ENCODE measurements around the gene ATRN.
"Not testable (repeated sequence)": the region's sequence is repeated elsewhere in the genome, so short reads cannot be mapped to it uniquely, and the experiment has no call there.

Gene ATRN

GRCh38 chr20:3515379-3516170, 44.8 kb downstream of the ATRN start:
- Histone ChIP-seq H3K36me3 (ENCODE audit: control insufficient read depth, insufficient read depth, low read length) (no peaks in the 10 kb centered on the region), H3K27ac (ENCODE audit: low read depth, low read length) (no peak overlapping the region), H3K27me3 (ENCODE audit: control insufficient read depth, insufficient read depth, low read length) (no peaks in the 10 kb centered on the region), H3K9ac (ENCODE audit: low read depth, low read length) (no peak overlapping the region), H3K9me3 (ENCODE audit: control insufficient read depth, insufficient read depth, low read length) (no peaks in the 10 kb centered on the region), H3K4me1 (ENCODE audit: control insufficient read depth, insufficient read depth, low read length) (no peaks in the 10 kb centered on the region), H3K4me3 (ENCODE audit: low read depth, low read length) (no peak overlapping the region)

- Histone ChIP-seq H3K9ac (ENCODE audit: low read depth, low read length) (no peak overlapping the region), H3K27me3 (ENCODE audit: control insufficient read depth, insufficient read depth, low read length) (no peaks in the 10 kb centered on the region), H3K36me3 (ENCODE audit: control insufficient read depth, insufficient read depth, low read length) (no peaks in the 10 kb centered on the region), H3K27ac (ENCODE audit: low read depth, low read length) (no peak overlapping the region), H3K4me1 (ENCODE audit: control insufficient read depth, insufficient read depth, low read length) (no peaks in the 10 kb centered on the region), H3K9me3 (ENCODE audit: control insufficient read depth, insufficient read depth, low read length) (no peaks in the 10 kb centered on the region), H3K4me3 (ENCODE audit: low read depth, low read length) (no peak overlapping the region)
These were observed 51.3 kb downstream of the ATRN start for GRCh38 chr20:3521852-3522740.

GRCh38 chr20:3524696-3525095, 53.9 kb downstream of the ATRN start:
- not testable (repeated sequence) for H3K9me3 ChIP-seq (ENCODE audit: control insufficient read depth, insufficient read depth, low read length); H3K27ac ChIP-seq (ENCODE audit: low read depth, low read length); H3K27me3 ChIP-seq (ENCODE audit: control insufficient read depth, insufficient read depth, low read length); H3K4me1 ChIP-seq (ENCODE audit: control insufficient read depth, insufficient read depth, low read length); H3K4me3 ChIP-seq (ENCODE audit: low read depth, low read length); H3K9ac ChIP-seq (ENCODE audit: low read depth, low read length); H3K36me3 ChIP-seq (ENCODE audit: control insufficient read depth, insufficient read depth, low read length)

- H3K27ac ChIP-seq (ENCODE audit: low read depth, low read length): no peak overlapping the region
- no peaks in the 10 kb centered on the region for H3K27me3 ChIP-seq (ENCODE audit: control insufficient read depth, insufficient read depth, low read length)
- no peak overlapping the region for H3K4me3 ChIP-seq (ENCODE audit: low read depth, low read length)
- no peaks in the 10 kb centered on the region for H3K36me3 ChIP-seq (ENCODE audit: control insufficient read depth, insufficient read depth, low read length)
- no peak overlapping the region for H3K9ac ChIP-seq (ENCODE audit: low read depth, low read length)
- H3K4me1 ChIP-seq (ENCODE audit: control insufficient read depth, insufficient read depth, low read length): no peaks in the 10 kb centered on the region
- no peaks in the 10 kb centered on the region for H3K9me3 ChIP-seq (ENCODE audit: control insufficient read depth, insufficient read depth, low read length)
These were observed 61.3 kb downstream of the ATRN start for GRCh38 chr20:3532089-3532615.

GRCh38 chr20:3537733-3538132, 66.9 kb downstream of the ATRN start:
- H3K36me3 ChIP-seq (ENCODE audit: control insufficient read depth, insufficient read depth, low read length): not testable (repeated sequence)

GRCh38 chr20:3539311-3540107, 68.7 kb downstream of the ATRN start:
- no peaks in the 10 kb centered on the region for H3K9me3 ChIP-seq (ENCODE audit: control insufficient read depth, insufficient read depth, low read length)
- H3K9ac ChIP-seq (ENCODE audit: low read depth, low read length): no peak overlapping the region
- H3K27ac ChIP-seq (ENCODE audit: low read depth, low read length): no peak overlapping the region
- H3K36me3 ChIP-seq (ENCODE audit: control insufficient read depth, insufficient read depth, low read length): no peaks in the 10 kb centered on the region
- H3K4me3 ChIP-seq (ENCODE audit: low read depth, low read length): no peak overlapping the region
- no peaks in the 10 kb centered on the region for H3K4me1 ChIP-seq (ENCODE audit: control insufficient read depth, insufficient read depth, low read length)
- no peaks in the 10 kb centered on the region for H3K27me3 ChIP-seq (ENCODE audit: control insufficient read depth, insufficient read depth, low read length)

More at GRCh38 chr20:3537733-3538132, 66.9 kb downstream of the ATRN start:
- H3K4me3 ChIP-seq (ENCODE audit: low read depth, low read length); H3K9me3 ChIP-seq (ENCODE audit: control insufficient read depth, insufficient read depth, low read length); H3K27ac ChIP-seq (ENCODE audit: low read depth, low read length); H3K9ac ChIP-seq (ENCODE audit: low read depth, low read length); H3K27me3 ChIP-seq (ENCODE audit: control insufficient read depth, insufficient read depth, low read length); H3K4me1 ChIP-seq (ENCODE audit: control insufficient read depth, insufficient read depth, low read length): not testable (repeated sequence)

GRCh38 chr20:3541887-3542721, 71.3 kb downstream of the ATRN start:
- Histone ChIP-seq H3K9me3 (ENCODE audit: control insufficient read depth, insufficient read depth, low read length) (no peaks in the 10 kb centered on the region), H3K4me1 (ENCODE audit: control insufficient read depth, insufficient read depth, low read length) (no peaks in the 10 kb centered on the region), H3K36me3 (ENCODE audit: control insufficient read depth, insufficient read depth, low read length) (no peaks in the 10 kb centered on the region), H3K9ac (ENCODE audit: low read depth, low read length) (no peak overlapping the region), H3K27ac (ENCODE audit: low read depth, low read length) (no peak overlapping the region), H3K27me3 (ENCODE audit: control insufficient read depth, insufficient read depth, low read length) (no peaks in the 10 kb centered on the region), H3K4me3 (ENCODE audit: low read depth, low read length) (no peak overlapping the region)

GRCh38 chr20:3543901-3544507, 73.2 kb downstream of the ATRN start:
- H3K9ac ChIP-seq (ENCODE audit: low read depth, low read length): no peak overlapping the region
- no peaks in the 10 kb centered on the region; the same call in 1 of the 2 replicates for H3K4me1 ChIP-seq (ENCODE audit: control insufficient read depth, insufficient read depth, low read length)
- no peaks in the 10 kb centered on the region for H3K27me3 ChIP-seq (ENCODE audit: control insufficient read depth, insufficient read depth, low read length)

GRCh38 chr20:3545401-3545925, 74.6 kb downstream of the ATRN start:
- H3K9ac ChIP-seq (ENCODE audit: low read depth, low read length): no peak overlapping the region
- no peak overlapping the region for H3K4me3 ChIP-seq (ENCODE audit: low read depth, low read length)
- no peak overlapping the region for H3K27ac ChIP-seq (ENCODE audit: low read depth, low read length)
- H3K36me3 ChIP-seq (ENCODE audit: control insufficient read depth, insufficient read depth, low read length): no peaks in the 10 kb centered on the region
- H3K4me1 ChIP-seq (ENCODE audit: control insufficient read depth, insufficient read depth, low read length): no peaks in the 10 kb centered on the region; the same call in 1 of the 2 replicates
- H3K27me3 ChIP-seq (ENCODE audit: control insufficient read depth, insufficient read depth, low read length): no peaks in the 10 kb centered on the region
- H3K9me3 ChIP-seq (ENCODE audit: control insufficient read depth, insufficient read depth, low read length): no peaks in the 10 kb centered on the region

More at GRCh38 chr20:3543901-3544507, 73.2 kb downstream of the ATRN start:
- Histone ChIP-seq H3K36me3 (ENCODE audit: control insufficient read depth, insufficient read depth, low read length) (no peaks in the 10 kb centered on the region), H3K9me3 (ENCODE audit: control insufficient read depth, insufficient read depth, low read length) (no peaks in the 10 kb centered on the region), H3K27ac (ENCODE audit: low read depth, low read length) (no peak overlapping the region), H3K4me3 (ENCODE audit: low read depth, low read length) (no peak overlapping the region)
